Measurements from ENCODE around the gene SMIM3. TPM values are rescaled to one million over a fixed set of nuclear protein-coding genes. Genes with fewer than 3 reads are reported as not detected.

Gene SMIM3
- total and polyA plus RNA-seq, 2 of the 4 experiments (the other 2 are of a cell fraction): 37.5 to 53.4 TPM

- no TSS peak for BruUV-seq (replicated peaks)
- Histone ChIP-seq H3K9me1 (ENCODE audit: insufficient read depth, low read length) (peaks cover 5% of the 10 kb centered on the region; the same call in 1 of the 2 replicates), H2BK20ac (ENCODE audit: low read depth, low read length) (no peak overlapping the region; the same call in 1 of the 2 replicates), H3K4me3 (ENCODE audit: insufficient read depth, low read depth, low read length) (no peak overlapping the region), H3K23ac (ENCODE audit: low read depth, low read length) (no peak overlapping the region; the same call in 1 of the 2 replicates), H4K20me1 (ENCODE audit: insufficient read depth, low read length) (no peaks in the 10 kb centered on the region), H2AK5ac (ENCODE audit: low read depth, low read length) (peak overlapping the region; percentile 18; the same call in 1 of the 2 replicates), H4K8ac (ENCODE audit: low read depth in 2 of 2, low read length in 2 of 2) (peak overlapping the region in 1 of 2 experiments; percentile 0; a peak in 1 of 4 replicates), H2BK120ac (ENCODE audit: low read depth, low read length) (no peak overlapping the region), H3K4me1 (ENCODE audit: control insufficient read depth, insufficient read depth, low read length) (peaks cover 7% of the 10 kb centered on the region; the same call in 1 of the 2 replicates), H2BK15ac (ENCODE audit: low read depth, low read length) (peak overlapping the region; percentile 49; the same call in 1 of the 3 replicates), H3K27ac (ENCODE audit: insufficient read depth, low read length) (no peak overlapping the region), H2BK5ac (ENCODE audit: low read depth, low read length, poor library complexity, severe bottlenecking) (peak overlapping the region; percentile 1), H3K56ac (ENCODE audit: extremely low read depth, insufficient read depth, low read length) (no peak overlapping the region), H4K5ac (ENCODE audit: low read depth, low read length) (peak overlapping the region; percentile 27; the same call in 1 of the 2 replicates), H3K4me2 (ENCODE audit: low read depth, low read length) (no peak overlapping the region; the same call in 1 of the 2 replicates), H2AK9ac (replicated peaks; ENCODE audit: low read depth, low read length, poor library complexity) (no peak overlapping the region), H3K27me3 (ENCODE audit: control insufficient read depth, insufficient read depth, low read length) (no peaks in the 10 kb centered on the region), H2AFZ (replicated peaks; ENCODE audit: low read length, poor library complexity) (no peak overlapping the region), H3K79me1 (ENCODE audit: low read depth in 1 of 2, low read length in 2 of 2) (peaks cover 0 to 8% of the 10 kb centered on the region in 2 experiments; a peak in 1 of 4 replicates), H3K18ac (ENCODE audit: low read depth, low read length) (peak overlapping the region; percentile 46; the same call in 1 of the 2 replicates), H3K14ac (replicated peaks; ENCODE audit: low read depth, low read length) (0 out of 2 replicates have a peak overlapping the region, but pooled peaks have one; percentile 3), H3K4ac (ENCODE audit: low read depth, low read length) (peak overlapping the region; percentile 6), H3K36me3 (ENCODE audit: control insufficient read depth, insufficient read depth, low read length) (no peaks in the 10 kb centered on the region), H3K9me3 (ENCODE audit: control insufficient read depth, insufficient read depth, low read length) (peaks cover 2% of the 10 kb centered on the region; the same call in 1 of the 2 replicates), H4K91ac (ENCODE audit: insufficient read depth, low read depth, low read length) (no peak overlapping the region), H3K9ac (ENCODE audit: low read depth, low read length) (no peak overlapping the region)
- in situ Hi-C loops (cut with MboI; ENCODE audit: low sequenced_read_pairs) (no loop called here), intact Hi-C loops (cut with micrococcal nuclease) (no loop called here), dilution Hi-C loops (cut with HindIII; ENCODE audit: low sequenced_read_pairs, unreplicated experiment) (no loop called here)
- ATAC-seq (ENCODE audit: low read depth): no peak
- TF ChIP-seq MXI1 (IDR thresholded peaks at IDR 0.05; ENCODE audit: borderline replicate concordance, low read depth, low read length) (no peak), CEBPB (IDR thresholded peaks at IDR 0.05; ENCODE audit: low read depth, low read length) (peak; percentile 84)
- peak; percentile 67 for DNase-seq
- ChIA-PET CTCF (interaction anchor here (0.8 kb wide), 1 partner anchor 27 kb away, joined by 3 read pairs; no protein-coding TSS in a partner anchor), POLR2A (ENCODE audit: unreplicated experiment) (no interaction called here)
- 50% methylated on average over 1 of the region's 7 CpGs; no CpG with 5 or more reads in 1 of the 2 experiments for WGBS, 2 experiments (ENCODE audit: extremely low coverage in 2 of 2, insufficient read length in 1 of 2)
Measured at GRCh38 chr5:150763023-150763769, 15.4 kb upstream of the SMIM3 start.

All from IMR-90 (cell line).